ENCODE measurements around the gene GCSAM. TPM values are rescaled to one million over a fixed set of nuclear protein-coding genes. Genes with fewer than 3 reads are reported as not detected.

The GCSAM gene
- total and polyA plus RNA-seq, 3 donors from 2014 or later: 0.06 to 0.63 (median 0.42) TPM

- H3K4me3 ChIP-seq: no peak overlapping the region
- 71 to 73% methylated on average over 7 of the region's 7 CpGs for WGBS, 2 donors
- TF ChIP-seq CTCF (IDR thresholded peaks at IDR 0.05): no peak
- no peak for TF ChIP-seq POLR2A (IDR thresholded peaks at IDR 0.05)
- no peak overlapping the region for H3K27ac ChIP-seq
- H3K4me1 ChIP-seq: peaks cover 11% of the 10 kb centered on the region
- DNase-seq: no peak
- H3K27me3 ChIP-seq: no peaks in the 10 kb centered on the region
- no peaks in the 10 kb centered on the region for H3K9me3 ChIP-seq
- intact Hi-C loops (cut with DNase I; ENCODE audit: low total_unique reads): no loop called here
- H3K36me3 ChIP-seq (ENCODE audit: low read depth, missing control alignments): no peaks in the 10 kb centered on the region
Measured at GRCh38 chr3:112128843-112129727, 4.0 kb downstream of the GCSAM start.

- TF ChIP-seq POLR2A (IDR thresholded peaks at IDR 0.05) (no peak), CTCF (IDR thresholded peaks at IDR 0.05) (no peak)
- no peaks in the 10 kb centered on the region for H3K27me3 ChIP-seq
- H3K36me3 ChIP-seq (ENCODE audit: low read depth, missing control alignments): no peaks in the 10 kb centered on the region
- peaks cover 11% of the 10 kb centered on the region for H3K4me1 ChIP-seq
- intact Hi-C loops (cut with DNase I; ENCODE audit: low total_unique reads): no loop called here
- WGBS, 2 donors: 56 to 66% methylated on average over 10 of the region's 10 CpGs
- no peak overlapping the region for H3K4me3 ChIP-seq
- DNase-seq: no peak
- H3K9me3 ChIP-seq: no peaks in the 10 kb centered on the region
- no peak overlapping the region for H3K27ac ChIP-seq
Measured at GRCh38 chr3:112127522-112128494, 5.2 kb downstream of the GCSAM start.

- no peak for DNase-seq
- no peaks in the 10 kb centered on the region for H3K27me3 ChIP-seq
- 76 to 85% methylated on average over 1 of the region's 1 CpG for WGBS, 2 donors
- no peak overlapping the region for H3K27ac ChIP-seq
- no peaks in the 10 kb centered on the region for H3K36me3 ChIP-seq (ENCODE audit: low read depth, missing control alignments)
- intact Hi-C loops (cut with DNase I; ENCODE audit: low total_unique reads): no loop called here
- TF ChIP-seq CTCF (IDR thresholded peaks at IDR 0.05) (no peak), POLR2A (IDR thresholded peaks at IDR 0.05) (no peak)
- H3K9me3 ChIP-seq: no peaks in the 10 kb centered on the region
- no peak overlapping the region for H3K4me3 ChIP-seq
- peaks cover 11% of the 10 kb centered on the region for H3K4me1 ChIP-seq
Measured at GRCh38 chr3:112126511-112126911, 6.5 kb downstream of the GCSAM start.

- Histone ChIP-seq H3K4me3 (no peak overlapping the region), H3K9me3 (no peaks in the 10 kb centered on the region), H3K36me3 (ENCODE audit: low read depth, missing control alignments) (no peaks in the 10 kb centered on the region), H3K4me1 (peaks cover 13% of the 10 kb centered on the region), H3K27ac (no peak overlapping the region), H3K27me3 (no peaks in the 10 kb centered on the region)
- no peak for DNase-seq
- WGBS, 2 donors: 77 to 88% methylated on average over 5 of the region's 5 CpGs
- TF ChIP-seq CTCF (IDR thresholded peaks at IDR 0.05) (no peak), POLR2A (IDR thresholded peaks at IDR 0.05) (no peak)
- intact Hi-C loops (cut with DNase I; ENCODE audit: low total_unique reads): no loop called here
Measured at GRCh38 chr3:112124907-112125607, 8.0 kb downstream of the GCSAM start.

All from testis (tissue), 3 donors.